HL-60 (cell line): ENCODE measurements around the gene EFTUD2.

Experiments
- GABPA ChIP-seq: IDR thresholded peaks from 2 replicates; pipeline ENCODE4 v1.6.1; 2012; ENCODE audit warnings: low read depth
- TF ChIP-seq, protein P1 (sequence below): IDR thresholded peaks from one replicate; pipeline ENCODE4 v1.5.1; 2011; ENCODE audit warnings: low read length, control low read depth, inconsistent platforms; ENCODE audit not compliant: insufficient read depth
- TF ChIP-seq, protein P2 (sequence below): IDR thresholded peaks from 2 replicates; pipeline ENCODE4 v1.6.1; 2012; ENCODE audit warnings: low read depth; ENCODE audit not compliant: insufficient replicate concordance

DNA sequence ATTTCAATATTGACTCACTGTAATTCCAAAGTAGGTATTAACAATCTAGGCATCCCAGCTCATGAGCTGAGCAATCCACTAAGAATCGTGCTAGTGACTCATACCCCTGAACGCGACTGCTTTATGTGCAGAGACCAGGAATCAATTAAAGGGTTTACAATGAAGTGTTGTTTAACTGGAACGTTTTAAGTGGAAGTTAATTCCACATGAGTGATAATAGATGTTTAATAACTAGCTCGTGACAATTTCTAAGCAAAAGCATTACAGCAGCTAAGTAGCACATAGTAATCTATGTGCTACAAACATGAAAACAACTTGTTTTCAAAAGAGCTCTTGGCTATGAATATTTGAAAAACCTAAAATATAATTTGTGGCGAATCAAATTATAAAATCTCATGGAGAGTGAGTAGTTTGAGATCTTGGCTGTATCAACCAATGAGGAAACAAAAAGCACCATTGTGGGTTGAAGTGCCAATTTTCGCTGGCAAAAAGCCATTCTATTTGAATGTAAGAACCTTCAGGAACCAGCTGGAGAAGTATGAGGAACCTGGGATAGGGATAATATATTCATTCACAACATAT lies 78.5 kb downstream of the EFTUD2 start:
- TF ChIP-seq, protein P1, sequence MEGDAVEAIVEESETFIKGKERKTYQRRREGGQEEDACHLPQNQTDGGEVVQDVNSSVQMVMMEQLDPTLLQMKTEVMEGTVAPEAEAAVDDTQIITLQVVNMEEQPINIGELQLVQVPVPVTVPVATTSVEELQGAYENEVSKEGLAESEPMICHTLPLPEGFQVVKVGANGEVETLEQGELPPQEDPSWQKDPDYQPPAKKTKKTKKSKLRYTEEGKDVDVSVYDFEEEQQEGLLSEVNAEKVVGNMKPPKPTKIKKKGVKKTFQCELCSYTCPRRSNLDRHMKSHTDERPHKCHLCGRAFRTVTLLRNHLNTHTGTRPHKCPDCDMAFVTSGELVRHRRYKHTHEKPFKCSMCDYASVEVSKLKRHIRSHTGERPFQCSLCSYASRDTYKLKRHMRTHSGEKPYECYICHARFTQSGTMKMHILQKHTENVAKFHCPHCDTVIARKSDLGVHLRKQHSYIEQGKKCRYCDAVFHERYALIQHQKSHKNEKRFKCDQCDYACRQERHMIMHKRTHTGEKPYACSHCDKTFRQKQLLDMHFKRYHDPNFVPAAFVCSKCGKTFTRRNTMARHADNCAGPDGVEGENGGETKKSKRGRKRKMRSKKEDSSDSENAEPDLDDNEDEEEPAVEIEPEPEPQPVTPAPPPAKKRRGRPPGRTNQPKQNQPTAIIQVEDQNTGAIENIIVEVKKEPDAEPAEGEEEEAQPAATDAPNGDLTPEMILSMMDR = no peak
- TF ChIP-seq, protein P2, sequence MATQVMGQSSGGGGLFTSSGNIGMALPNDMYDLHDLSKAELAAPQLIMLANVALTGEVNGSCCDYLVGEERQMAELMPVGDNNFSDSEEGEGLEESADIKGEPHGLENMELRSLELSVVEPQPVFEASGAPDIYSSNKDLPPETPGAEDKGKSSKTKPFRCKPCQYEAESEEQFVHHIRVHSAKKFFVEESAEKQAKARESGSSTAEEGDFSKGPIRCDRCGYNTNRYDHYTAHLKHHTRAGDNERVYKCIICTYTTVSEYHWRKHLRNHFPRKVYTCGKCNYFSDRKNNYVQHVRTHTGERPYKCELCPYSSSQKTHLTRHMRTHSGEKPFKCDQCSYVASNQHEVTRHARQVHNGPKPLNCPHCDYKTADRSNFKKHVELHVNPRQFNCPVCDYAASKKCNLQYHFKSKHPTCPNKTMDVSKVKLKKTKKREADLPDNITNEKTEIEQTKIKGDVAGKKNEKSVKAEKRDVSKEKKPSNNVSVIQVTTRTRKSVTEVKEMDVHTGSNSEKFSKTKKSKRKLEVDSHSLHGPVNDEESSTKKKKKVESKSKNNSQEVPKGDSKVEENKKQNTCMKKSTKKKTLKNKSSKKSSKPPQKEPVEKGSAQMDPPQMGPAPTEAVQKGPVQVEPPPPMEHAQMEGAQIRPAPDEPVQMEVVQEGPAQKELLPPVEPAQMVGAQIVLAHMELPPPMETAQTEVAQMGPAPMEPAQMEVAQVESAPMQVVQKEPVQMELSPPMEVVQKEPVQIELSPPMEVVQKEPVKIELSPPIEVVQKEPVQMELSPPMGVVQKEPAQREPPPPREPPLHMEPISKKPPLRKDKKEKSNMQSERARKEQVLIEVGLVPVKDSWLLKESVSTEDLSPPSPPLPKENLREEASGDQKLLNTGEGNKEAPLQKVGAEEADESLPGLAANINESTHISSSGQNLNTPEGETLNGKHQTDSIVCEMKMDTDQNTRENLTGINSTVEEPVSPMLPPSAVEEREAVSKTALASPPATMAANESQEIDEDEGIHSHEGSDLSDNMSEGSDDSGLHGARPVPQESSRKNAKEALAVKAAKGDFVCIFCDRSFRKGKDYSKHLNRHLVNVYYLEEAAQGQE = no peak
- TF ChIP-seq GABPA = no peak
